IPS-18a (cell line): ENCODE data around the gene PTEN.

Experiments used
- H3K27ac ChIP-seq: one replicate; pipeline ENCODE4 v1.5.1; 2013; ENCODE audit warnings: low read length
- H3K27me3 ChIP-seq: one replicate; pipeline ENCODE4 v1.6.1; 2013; ENCODE audit warnings: mild to moderate bottlenecking, low read length; ENCODE audit not compliant: control insufficient read depth, insufficient read depth
- H3K36me3 ChIP-seq: one replicate; pipeline ENCODE4 v1.6.1; 2013; ENCODE audit warnings: low read depth, low read length; ENCODE audit not compliant: control insufficient read depth
- H3K4me1 ChIP-seq: one replicate; pipeline ENCODE4 v1.6.1; 2013; ENCODE audit warnings: low read depth, low read length; ENCODE audit not compliant: control insufficient read depth
- H3K4me3 ChIP-seq: one replicate; pipeline ENCODE4 v1.5.1; 2013; ENCODE audit warnings: low read length
- H3K9ac ChIP-seq: one replicate; pipeline ENCODE4 v1.6.1; 2013; ENCODE audit warnings: mild to moderate bottlenecking, low read length, moderate library complexity
- H3K9me3 ChIP-seq: one replicate; pipeline ENCODE4 v1.6.1; 2013; ENCODE audit warnings: low read depth, low read length; ENCODE audit not compliant: control insufficient read depth

The PTEN gene

DNA sequence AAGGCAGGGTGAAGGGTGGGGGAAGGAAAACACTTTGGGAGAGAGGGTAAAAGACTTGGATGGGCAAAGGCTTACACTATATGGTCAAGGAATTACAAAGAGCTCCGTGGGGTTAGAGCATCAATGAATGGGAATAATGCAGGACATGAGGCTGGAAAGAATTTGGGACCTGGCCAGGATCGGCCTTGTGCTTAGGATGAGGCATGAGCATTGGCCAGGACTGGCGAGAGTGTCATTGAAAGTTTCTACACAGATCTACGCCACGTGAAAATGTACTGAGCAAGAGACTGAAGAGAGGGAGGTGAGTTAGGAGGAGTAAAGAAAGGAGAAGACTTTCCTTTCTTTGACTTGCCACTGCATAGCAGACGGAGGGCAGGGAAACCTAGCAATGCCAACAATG, 142.8 kb downstream of the PTEN start:
- no peak overlapping the region for H3K9ac ChIP-seq
- no peaks in the 10 kb centered on the region for H3K9me3 ChIP-seq
- no peaks in the 10 kb centered on the region for H3K36me3 ChIP-seq
- no peaks in the 10 kb centered on the region for H3K4me1 ChIP-seq
- no peaks in the 10 kb centered on the region for H3K27me3 ChIP-seq
- H3K27ac ChIP-seq = no peak overlapping the region
- no peak overlapping the region for H3K4me3 ChIP-seq

DNA sequence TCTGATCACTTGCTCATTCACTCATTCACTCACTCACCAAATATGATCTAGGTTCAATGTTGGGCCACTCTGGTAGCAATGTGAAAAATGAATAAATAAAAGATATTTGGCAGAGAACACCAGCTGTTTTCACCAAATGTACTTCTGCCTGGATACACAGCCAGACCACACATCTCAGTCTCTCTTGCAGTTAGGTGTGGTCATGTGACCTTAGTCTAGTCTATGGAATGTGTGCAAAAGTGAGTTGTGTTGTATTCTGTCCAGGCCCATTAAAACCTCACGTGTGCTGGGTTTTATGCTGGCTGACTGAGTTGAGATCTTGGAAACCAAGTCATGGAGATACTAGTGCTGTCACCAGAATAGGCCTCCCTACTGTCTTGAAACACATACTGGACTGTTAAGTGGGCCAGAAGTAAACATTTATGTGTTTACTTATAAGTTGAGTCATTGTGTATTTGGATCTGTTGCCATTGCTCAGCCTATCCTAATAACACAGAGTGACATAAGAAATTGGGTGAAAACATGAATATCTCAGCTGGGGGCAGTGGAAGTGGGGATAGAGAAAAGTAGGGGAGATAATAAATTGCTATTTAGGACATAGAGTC, 145.5 kb downstream of the PTEN start:
- Histone ChIP-seq H3K27me3 (no peaks in the 10 kb centered on the region), H3K27ac (no peak overlapping the region), H3K9me3 (no peaks in the 10 kb centered on the region), H3K4me1 (no peaks in the 10 kb centered on the region), H3K9ac (no peak overlapping the region), H3K4me3 (no peak overlapping the region), H3K36me3 (no peaks in the 10 kb centered on the region)

DNA sequence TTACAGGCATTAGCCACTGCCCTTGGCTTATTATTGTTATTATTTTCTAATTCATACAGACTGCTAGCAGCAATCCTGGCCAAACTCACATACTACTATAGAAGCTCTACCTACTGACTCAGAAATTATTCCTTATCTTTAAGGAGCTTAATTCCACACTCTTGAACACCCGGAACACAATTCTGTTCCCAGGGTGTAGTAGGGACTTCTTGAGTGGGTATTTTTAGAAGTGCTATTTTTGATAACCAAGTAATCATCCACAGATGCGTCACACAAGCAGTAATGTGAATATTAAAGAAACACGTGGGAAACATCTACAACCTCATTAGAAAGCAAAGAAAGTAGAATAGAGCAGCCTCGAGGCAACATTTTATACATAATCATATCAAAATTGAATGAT, 149.2 kb downstream of the PTEN start:
- Histone ChIP-seq H3K27ac (no peak overlapping the region), H3K9ac (no peak overlapping the region), H3K27me3 (no peaks in the 10 kb centered on the region), H3K9me3 (no peaks in the 10 kb centered on the region), H3K4me3 (no peak overlapping the region), H3K4me1 (no peaks in the 10 kb centered on the region), H3K36me3 (no peaks in the 10 kb centered on the region)

GRCh38 chr10:88017781-88018180, 154.4 kb downstream of the PTEN start:
- no peaks in the 10 kb centered on the region for H3K4me1 ChIP-seq
- no peaks in the 10 kb centered on the region for H3K27me3 ChIP-seq
- no peaks in the 10 kb centered on the region for H3K9me3 ChIP-seq
- H3K9ac ChIP-seq = no peak overlapping the region
- H3K27ac ChIP-seq = no peak overlapping the region
- no peak overlapping the region for H3K4me3 ChIP-seq
- no peaks in the 10 kb centered on the region for H3K36me3 ChIP-seq

DNA sequence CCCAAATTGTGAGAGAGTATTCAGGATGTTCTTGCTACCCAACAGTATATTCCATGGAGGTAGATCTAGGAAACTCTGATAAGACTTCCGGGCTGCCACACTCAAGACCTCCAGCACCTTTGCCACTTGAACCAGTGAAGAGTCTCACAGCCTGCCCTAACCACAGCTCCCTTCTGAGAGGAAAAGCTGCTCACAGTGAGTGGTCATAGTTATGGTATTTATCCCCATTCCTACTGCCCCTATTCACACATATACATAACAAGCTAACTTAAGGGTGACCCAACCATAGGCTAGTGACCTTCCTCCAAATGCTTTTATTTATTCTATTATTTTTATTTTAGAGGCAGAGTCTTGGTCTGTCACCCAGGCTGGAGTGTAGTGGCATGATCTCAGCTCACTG, 156.3 kb downstream of the PTEN start:
- Histone ChIP-seq H3K4me3 (no peak overlapping the region), H3K27ac (no peak overlapping the region), H3K36me3 (no peaks in the 10 kb centered on the region), H3K9ac (no peak overlapping the region), H3K4me1 (no peaks in the 10 kb centered on the region), H3K9me3 (no peaks in the 10 kb centered on the region), H3K27me3 (no peaks in the 10 kb centered on the region)
